Measurements from ENCODE around the gene RALGAPA1.

DNA sequence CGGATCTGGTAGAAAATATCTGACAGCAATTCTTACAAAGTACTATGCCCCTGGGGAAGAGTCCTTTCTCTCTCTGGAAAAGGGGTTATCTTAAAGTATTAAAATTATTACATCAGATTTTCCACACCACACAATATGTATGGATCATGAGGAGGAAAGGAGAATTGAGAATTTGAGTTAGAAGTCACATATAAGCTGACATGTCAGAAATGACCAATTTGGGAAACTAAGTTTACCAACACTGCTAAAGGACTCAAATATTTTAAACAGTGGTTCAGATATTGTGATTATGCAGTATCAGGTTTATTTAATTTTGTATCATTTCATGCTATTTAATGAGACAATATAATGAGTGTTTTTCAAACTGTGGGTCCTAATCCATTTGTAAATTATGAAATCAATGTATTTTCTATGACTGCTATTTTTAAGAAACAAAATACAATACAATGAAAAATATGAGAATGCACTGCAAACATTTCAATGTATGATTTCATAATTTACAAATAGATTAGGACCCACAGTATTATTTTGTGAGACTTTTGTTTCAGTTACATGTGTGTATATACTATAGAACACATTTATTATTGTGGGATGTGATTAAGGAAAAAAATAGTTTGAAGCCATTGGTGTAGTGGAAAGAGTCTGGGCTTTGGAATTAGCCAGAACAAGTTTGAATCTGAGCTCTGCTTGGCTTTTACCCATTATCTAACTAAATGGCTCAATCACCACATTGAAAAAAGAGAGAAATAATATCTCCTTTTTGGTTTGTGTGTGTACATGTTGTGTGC lies 276.9 kb downstream of the RALGAPA1 start:
- TF ChIP-seq, protein P1, sequence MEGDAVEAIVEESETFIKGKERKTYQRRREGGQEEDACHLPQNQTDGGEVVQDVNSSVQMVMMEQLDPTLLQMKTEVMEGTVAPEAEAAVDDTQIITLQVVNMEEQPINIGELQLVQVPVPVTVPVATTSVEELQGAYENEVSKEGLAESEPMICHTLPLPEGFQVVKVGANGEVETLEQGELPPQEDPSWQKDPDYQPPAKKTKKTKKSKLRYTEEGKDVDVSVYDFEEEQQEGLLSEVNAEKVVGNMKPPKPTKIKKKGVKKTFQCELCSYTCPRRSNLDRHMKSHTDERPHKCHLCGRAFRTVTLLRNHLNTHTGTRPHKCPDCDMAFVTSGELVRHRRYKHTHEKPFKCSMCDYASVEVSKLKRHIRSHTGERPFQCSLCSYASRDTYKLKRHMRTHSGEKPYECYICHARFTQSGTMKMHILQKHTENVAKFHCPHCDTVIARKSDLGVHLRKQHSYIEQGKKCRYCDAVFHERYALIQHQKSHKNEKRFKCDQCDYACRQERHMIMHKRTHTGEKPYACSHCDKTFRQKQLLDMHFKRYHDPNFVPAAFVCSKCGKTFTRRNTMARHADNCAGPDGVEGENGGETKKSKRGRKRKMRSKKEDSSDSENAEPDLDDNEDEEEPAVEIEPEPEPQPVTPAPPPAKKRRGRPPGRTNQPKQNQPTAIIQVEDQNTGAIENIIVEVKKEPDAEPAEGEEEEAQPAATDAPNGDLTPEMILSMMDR (optimal IDR thresholded peaks at IDR 0.05 in 1 of 3, IDR thresholded peaks at IDR 0.05 in 1 of 3, conservative IDR thresholded peaks at IDR 0.05 in 1 of 3; ENCODE audit: extremely low read depth in 1 of 3, insufficient read depth in 2 of 3, low read length in 3 of 3): no peak
- peak; percentile 47 for TF ChIP-seq EZH2 (IDR thresholded peaks at IDR 0.05; ENCODE audit: low read length)
